Hepatocyte (in vitro differentiated cells): ENCODE results near the gene ASAH2B.

Experiments
- EZH2 ChIP-seq: fragments of 200-600 bp; sonication (generic); IDR thresholded peaks from 2 replicates; pipeline ENCODE4 v1.6.1; 2016; ENCODE audit warnings: antibody characterized with exemption, mild to moderate bottlenecking, borderline replicate concordance
- EZH2phosphoT487 ChIP-seq: fragments of 200-600 bp; sonication (generic); IDR thresholded peaks from one replicate; pipeline ENCODE4 v1.6.1; 2018; ENCODE audit warnings: antibody characterized with exemption, mild to moderate bottlenecking, low read depth, moderate library complexity; ENCODE audit not compliant: unreplicated experiment, severe bottlenecking
- TF ChIP-seq, protein P1 (sequence below): fragments of 200-600 bp; sonication (generic); IDR thresholded peaks from 2 replicates; pipeline ENCODE4 v1.5.1; 2016; ENCODE audit warnings: antibody characterized with exemption, mild to moderate bottlenecking; ENCODE audit not compliant: poor library complexity

DNA sequence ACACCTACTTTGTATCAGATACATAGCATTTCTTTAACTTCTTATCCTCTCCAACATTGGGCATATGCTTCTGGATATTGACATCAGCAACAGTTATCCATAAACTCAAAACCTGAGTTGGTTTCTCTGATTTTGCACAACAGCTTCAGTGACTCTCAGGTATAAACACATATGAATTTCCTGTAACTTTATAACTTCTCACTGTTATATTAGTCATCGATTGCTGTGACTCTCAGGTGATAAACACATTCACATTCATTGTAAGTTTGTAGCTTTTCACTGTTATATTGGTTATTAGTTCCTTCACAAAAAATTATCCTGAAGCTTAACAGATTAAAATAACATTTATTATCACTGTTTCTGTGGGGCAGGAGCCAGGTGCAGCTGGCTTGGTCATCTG, 57.0 kb downstream of the ASAH2B start:
- TF ChIP-seq, protein P1, sequence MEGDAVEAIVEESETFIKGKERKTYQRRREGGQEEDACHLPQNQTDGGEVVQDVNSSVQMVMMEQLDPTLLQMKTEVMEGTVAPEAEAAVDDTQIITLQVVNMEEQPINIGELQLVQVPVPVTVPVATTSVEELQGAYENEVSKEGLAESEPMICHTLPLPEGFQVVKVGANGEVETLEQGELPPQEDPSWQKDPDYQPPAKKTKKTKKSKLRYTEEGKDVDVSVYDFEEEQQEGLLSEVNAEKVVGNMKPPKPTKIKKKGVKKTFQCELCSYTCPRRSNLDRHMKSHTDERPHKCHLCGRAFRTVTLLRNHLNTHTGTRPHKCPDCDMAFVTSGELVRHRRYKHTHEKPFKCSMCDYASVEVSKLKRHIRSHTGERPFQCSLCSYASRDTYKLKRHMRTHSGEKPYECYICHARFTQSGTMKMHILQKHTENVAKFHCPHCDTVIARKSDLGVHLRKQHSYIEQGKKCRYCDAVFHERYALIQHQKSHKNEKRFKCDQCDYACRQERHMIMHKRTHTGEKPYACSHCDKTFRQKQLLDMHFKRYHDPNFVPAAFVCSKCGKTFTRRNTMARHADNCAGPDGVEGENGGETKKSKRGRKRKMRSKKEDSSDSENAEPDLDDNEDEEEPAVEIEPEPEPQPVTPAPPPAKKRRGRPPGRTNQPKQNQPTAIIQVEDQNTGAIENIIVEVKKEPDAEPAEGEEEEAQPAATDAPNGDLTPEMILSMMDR = no peak
- TF ChIP-seq EZH2 = no peak
- TF ChIP-seq EZH2phosphoT487 = no peak
